Hepatocyte (in vitro differentiated cells): ENCODE results near the gene PGD. TPM values are rescaled to one million over a fixed set of nuclear protein-coding genes. Genes with fewer than 3 reads are reported as not detected.
A peak's percentile ranks its signal among the peaks of the same experiment; 100 is the strongest.

Experiments
- DNase-seq: peaks from one replicate; pipeline ENCODE4 v3.0.0-alpha.2; 2016; ENCODE audit warnings: low spot score
- H2AFZ ChIP-seq: fragments of 200-600 bp; sonication (generic); 2 replicates; pipeline ENCODE4 v1.6.0; 2016; ENCODE audit warnings: antibody characterized with exemption, mild to moderate bottlenecking
- H3K27ac ChIP-seq: fragments of 200-600 bp; sonication (generic); 2 replicates; pipeline ENCODE4 v1.5.1; 2016; ENCODE audit warnings: mild to moderate bottlenecking
- H3K27me3 ChIP-seq: fragments of 200-600 bp; sonication (generic); 2 replicates; pipeline ENCODE4 v1.6.1; 2016
- H3K36me3 ChIP-seq: fragments of 200-600 bp; sonication (generic); replicated peaks from 2 replicates; pipeline ENCODE4 v1.5.1; 2016; ENCODE audit warnings: low read depth; ENCODE audit not compliant: insufficient read depth
- H3K4me1 ChIP-seq: fragments of 200-600 bp; sonication (generic); 2 replicates; pipeline ENCODE4 v1.5.1; 2016; ENCODE audit warnings: mild to moderate bottlenecking, moderate library complexity; ENCODE audit not compliant: insufficient read depth
- H3K4me2 ChIP-seq: fragments of 200-600 bp; sonication (generic); 2 replicates; pipeline ENCODE4 v1.6.0; 2016
- H3K4me3 ChIP-seq: fragments of 200-600 bp; sonication (generic); 2 replicates; pipeline ENCODE4 v1.5.1; 2016; ENCODE audit warnings: mild to moderate bottlenecking
- H3K79me2 ChIP-seq: fragments of 200-600 bp; sonication (generic); 2 replicates; pipeline ENCODE4 v1.6.0; 2017; ENCODE audit warnings: mild to moderate bottlenecking
- H3K9me2 ChIP-seq: fragments of 200-600 bp; sonication (generic); replicated peaks from 2 replicates; pipeline ENCODE4 v1.6.0; 2017; ENCODE audit warnings: mild to moderate bottlenecking; ENCODE audit not compliant: insufficient read depth
- H3K9me3 ChIP-seq: fragments of 200-600 bp; sonication (generic); 2 replicates; pipeline ENCODE4 v1.5.1; 2016; ENCODE audit warnings: low read depth, mild to moderate bottlenecking
- H4K20me1 ChIP-seq: fragments of 200-600 bp; sonication (generic); 2 replicates; pipeline ENCODE4 v1.6.0; 2016; ENCODE audit warnings: mild to moderate bottlenecking; ENCODE audit not compliant: insufficient read depth, poor library complexity, severe bottlenecking
- EZH2 ChIP-seq: fragments of 200-600 bp; sonication (generic); IDR thresholded peaks from 2 replicates; pipeline ENCODE4 v1.6.1; 2016; ENCODE audit warnings: antibody characterized with exemption, mild to moderate bottlenecking, borderline replicate concordance
- EZH2phosphoT487 ChIP-seq: fragments of 200-600 bp; sonication (generic); IDR thresholded peaks from one replicate; pipeline ENCODE4 v1.6.1; 2018; ENCODE audit warnings: antibody characterized with exemption, mild to moderate bottlenecking, low read depth, moderate library complexity; ENCODE audit not compliant: unreplicated experiment, severe bottlenecking
- WGBS: methylation state at CpG from one replicate; pipeline ENCODE4 v1.1.6; 2016; ENCODE audit warnings: low lambda C conversion rate; ENCODE audit errors: missing lambda C conversion rate; 5-methylcytosine and 5-hydroxymethylcytosine counted together
- polyA plus RNA-seq: library from polyadenylated mRNA; unstranded; fragments of >200 nt; fragmentation: Nextera tagmentation; extraction: Ambion mirVana; gene quantifications from 2 replicates; pipeline ENCODE4 v1.2.1, GENCODE V29; 2016
- total RNA-seq: library from RNA; depleted of rRNA; stranded (reverse); fragments of >200 nt; gene quantifications from 2 replicates; pipeline ENCODE4 v1.2.3, GENCODE V29; 2014
- TF ChIP-seq, protein P1 (sequence below): fragments of 200-600 bp; sonication (generic); IDR thresholded peaks from 2 replicates; pipeline ENCODE4 v1.5.1; 2016; ENCODE audit warnings: antibody characterized with exemption, mild to moderate bottlenecking; ENCODE audit not compliant: poor library complexity

Gene PGD
- total and polyA plus RNA-seq, 2 experiments from 2014 or later, result 86.8 to 103 TPM

DNA sequence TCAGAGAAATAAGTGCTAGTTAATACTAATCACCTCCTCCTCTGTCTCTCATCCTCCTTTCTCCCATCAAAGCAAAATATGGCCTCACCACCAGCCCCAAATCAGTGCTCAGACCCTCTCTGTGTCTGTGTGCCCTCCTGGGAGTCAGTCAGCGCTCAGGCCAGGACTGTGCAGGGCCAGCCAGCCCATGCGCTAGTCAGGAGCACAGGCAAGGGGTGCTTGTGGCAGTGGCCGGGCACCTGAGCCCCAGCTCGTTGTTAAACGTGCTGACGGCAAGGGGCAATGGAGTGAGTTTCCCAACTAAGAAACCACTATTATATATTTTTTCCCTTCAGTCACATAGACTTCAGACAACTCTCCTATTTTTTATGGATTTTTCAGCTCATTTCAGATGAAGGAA, 19.2 kb upstream of the PGD start:
- H3K9me2 ChIP-seq, result no peaks in the 10 kb centered on the region
- no peak overlapping the region for H3K4me2 ChIP-seq
- H3K4me3 ChIP-seq, result no peak overlapping the region
- DNase-seq, result no peak
- H3K36me3 ChIP-seq, result no peaks in the 10 kb centered on the region
- 97% methylated on average over 6 of the region's 6 CpGs for WGBS
- H3K4me1 ChIP-seq, result no peaks in the 10 kb centered on the region
- TF ChIP-seq EZH2 (no peak), EZH2phosphoT487 (no peak)
- TF ChIP-seq, protein P1, sequence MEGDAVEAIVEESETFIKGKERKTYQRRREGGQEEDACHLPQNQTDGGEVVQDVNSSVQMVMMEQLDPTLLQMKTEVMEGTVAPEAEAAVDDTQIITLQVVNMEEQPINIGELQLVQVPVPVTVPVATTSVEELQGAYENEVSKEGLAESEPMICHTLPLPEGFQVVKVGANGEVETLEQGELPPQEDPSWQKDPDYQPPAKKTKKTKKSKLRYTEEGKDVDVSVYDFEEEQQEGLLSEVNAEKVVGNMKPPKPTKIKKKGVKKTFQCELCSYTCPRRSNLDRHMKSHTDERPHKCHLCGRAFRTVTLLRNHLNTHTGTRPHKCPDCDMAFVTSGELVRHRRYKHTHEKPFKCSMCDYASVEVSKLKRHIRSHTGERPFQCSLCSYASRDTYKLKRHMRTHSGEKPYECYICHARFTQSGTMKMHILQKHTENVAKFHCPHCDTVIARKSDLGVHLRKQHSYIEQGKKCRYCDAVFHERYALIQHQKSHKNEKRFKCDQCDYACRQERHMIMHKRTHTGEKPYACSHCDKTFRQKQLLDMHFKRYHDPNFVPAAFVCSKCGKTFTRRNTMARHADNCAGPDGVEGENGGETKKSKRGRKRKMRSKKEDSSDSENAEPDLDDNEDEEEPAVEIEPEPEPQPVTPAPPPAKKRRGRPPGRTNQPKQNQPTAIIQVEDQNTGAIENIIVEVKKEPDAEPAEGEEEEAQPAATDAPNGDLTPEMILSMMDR, result no peak
- no peaks in the 10 kb centered on the region for H3K79me2 ChIP-seq
- no peaks in the 10 kb centered on the region for H3K9me3 ChIP-seq
- H3K27me3 ChIP-seq, result no peaks in the 10 kb centered on the region
- H3K27ac ChIP-seq, result peak overlapping the region; percentile 51
- H4K20me1 ChIP-seq, result no peaks in the 10 kb centered on the region
- no peak overlapping the region for H2AFZ ChIP-seq

DNA sequence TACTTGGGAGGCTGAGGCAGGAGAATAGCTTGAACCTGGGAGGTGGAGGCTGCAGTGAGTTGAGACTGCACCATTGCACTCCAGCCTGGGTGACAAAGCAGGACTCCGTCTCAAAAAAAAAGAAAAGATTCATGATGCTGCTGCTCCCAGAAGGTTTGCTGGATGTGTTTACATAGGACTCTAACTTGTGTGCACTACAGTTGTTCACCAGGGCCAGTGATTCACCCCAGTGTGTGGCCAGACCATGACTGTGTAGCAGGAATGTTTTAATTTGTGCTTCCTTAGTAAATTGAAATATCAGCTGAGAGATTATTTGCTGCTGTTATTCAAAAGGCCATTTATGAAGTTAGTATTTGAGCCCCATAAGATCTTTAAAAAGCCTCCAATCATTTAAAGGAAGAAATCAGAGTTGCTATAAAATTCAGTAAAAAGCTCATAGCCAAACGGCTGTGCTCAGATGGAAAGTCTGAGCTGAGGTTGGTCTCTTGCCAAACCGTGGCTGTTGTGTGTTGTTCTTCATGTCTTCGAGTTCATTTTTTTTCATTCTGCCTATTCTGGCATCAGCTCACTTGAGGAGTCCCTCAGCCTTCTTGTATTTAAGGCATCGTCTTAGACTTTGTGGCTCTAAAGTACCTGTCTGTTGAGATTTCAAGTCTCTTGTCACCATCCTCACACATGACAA, 18.1 kb upstream of the PGD start:
- Histone ChIP-seq H3K9me3 (no peaks in the 10 kb centered on the region), H4K20me1 (no peaks in the 10 kb centered on the region), H3K4me1 (no peaks in the 10 kb centered on the region), H3K4me3 (no peak overlapping the region), H3K9me2 (no peaks in the 10 kb centered on the region), H3K27ac (peak overlapping the region; percentile 51), H3K79me2 (no peaks in the 10 kb centered on the region), H3K36me3 (no peaks in the 10 kb centered on the region), H2AFZ (no peak overlapping the region), H3K4me2 (no peak overlapping the region), H3K27me3 (no peaks in the 10 kb centered on the region)
- DNase-seq, result peak; percentile 56
- WGBS, result 74% methylated on average over 5 of the region's 5 CpGs
- TF ChIP-seq, protein P1, result no peak
- no peak for TF ChIP-seq EZH2phosphoT487
- no peak for TF ChIP-seq EZH2

DNA sequence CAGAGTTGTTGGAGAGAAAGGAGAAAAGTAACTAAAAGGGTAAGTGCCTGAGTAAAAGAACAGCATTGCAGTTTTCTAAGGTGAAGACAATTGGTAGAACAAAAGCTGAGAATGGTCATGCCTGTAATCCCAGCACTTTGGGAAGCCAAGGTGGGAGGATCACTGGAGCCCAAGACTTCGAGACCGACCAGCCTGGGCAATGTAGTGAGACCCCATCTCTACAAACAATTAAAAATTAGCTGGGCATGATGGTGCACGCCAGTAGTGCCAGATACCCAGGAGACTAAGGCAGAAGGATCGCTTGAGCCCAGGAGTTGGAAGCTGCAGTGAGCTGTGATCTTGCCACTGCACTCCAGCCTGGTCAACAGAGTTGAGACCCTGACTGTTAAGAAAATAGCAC, 15.2 kb upstream of the PGD start:
- Histone ChIP-seq H3K27me3 (no peaks in the 10 kb centered on the region), H3K4me1 (peaks cover 16% of the 10 kb centered on the region), H4K20me1 (no peaks in the 10 kb centered on the region), H3K79me2 (no peaks in the 10 kb centered on the region), H3K27ac (no peak overlapping the region), H3K9me3 (no peaks in the 10 kb centered on the region), H3K4me2 (no peak overlapping the region), H3K36me3 (no peaks in the 10 kb centered on the region), H3K4me3 (no peak overlapping the region), H3K9me2 (no peaks in the 10 kb centered on the region), H2AFZ (no peak overlapping the region)
- DNase-seq, result no peak
- WGBS, result 91% methylated on average over 4 of the region's 4 CpGs
- TF ChIP-seq EZH2 (no peak), EZH2phosphoT487 (no peak)
- TF ChIP-seq, protein P1, result no peak

DNA sequence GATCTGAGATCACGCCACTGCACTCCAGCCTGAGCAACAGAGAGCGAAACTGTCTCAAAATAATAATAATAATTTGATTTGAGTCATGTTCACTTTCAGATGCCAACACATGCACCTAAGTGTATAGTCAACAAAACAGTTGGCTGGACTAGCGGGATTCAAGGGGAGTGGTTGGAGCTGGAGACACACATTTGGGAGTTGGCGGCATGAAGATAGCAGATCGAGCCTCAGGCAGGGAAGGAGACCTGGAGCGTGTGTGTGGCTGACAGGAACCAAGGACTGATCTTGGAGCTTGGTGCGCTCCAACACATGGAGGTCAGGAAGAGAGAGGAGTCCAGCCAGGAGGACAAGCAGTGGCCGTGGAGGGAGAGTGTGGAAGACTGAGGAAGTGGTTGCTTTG, 14.6 kb upstream of the PGD start:
- no peaks in the 10 kb centered on the region for H4K20me1 ChIP-seq
- H2AFZ ChIP-seq, result no peak overlapping the region
- TF ChIP-seq, protein P1, result no peak
- TF ChIP-seq EZH2phosphoT487 (no peak), EZH2 (no peak)
- H3K9me2 ChIP-seq, result no peaks in the 10 kb centered on the region
- no peak overlapping the region for H3K4me3 ChIP-seq
- no peak overlapping the region for H3K4me2 ChIP-seq
- 97% methylated on average over 8 of the region's 8 CpGs for WGBS
- H3K4me1 ChIP-seq, result peaks cover 19% of the 10 kb centered on the region
- H3K27me3 ChIP-seq, result no peaks in the 10 kb centered on the region
- DNase-seq, result no peak
- H3K9me3 ChIP-seq, result no peaks in the 10 kb centered on the region
- no peaks in the 10 kb centered on the region for H3K36me3 ChIP-seq
- no peak overlapping the region for H3K27ac ChIP-seq
- no peaks in the 10 kb centered on the region for H3K79me2 ChIP-seq
